Sigmoid colon (tissue), 7 donors: Measurements from ENCODE around the gene CTNND2. TPM values are rescaled to one million over a fixed set of nuclear protein-coding genes. Genes with fewer than 3 reads are reported as not detected.

Experiments
- DNase-seq: peaks from one replicate; pipeline ENCODE4 v3.0.0-alpha.2; 2019
- H3K27ac ChIP-seq, 4 donors: fragments of 200-600 bp; sonication (generic); one replicate each; pipeline ENCODE4 v1.5.1; 2016 to 2019; ENCODE audit warnings: mild to moderate bottlenecking in 1 of 4
- H3K27me3 ChIP-seq, 3 donors: fragments of 200-600 bp; sonication (generic); one replicate each; pipeline ENCODE4 v1.5.1; 2019; ENCODE audit warnings: mild to moderate bottlenecking in 1 of 3
- H3K36me3 ChIP-seq, 4 donors: fragments of 200-600 bp; sonication (generic); one replicate each; pipeline ENCODE4 v1.5.1; 2016 to 2019
- H3K4me1 ChIP-seq, 4 donors: fragments of 200-600 bp; sonication (generic); one replicate each; pipeline ENCODE4 v1.5.1; 2017 to 2019
- H3K4me3 ChIP-seq, 4 donors: fragments of 200-600 bp; sonication (generic); one replicate each; pipeline ENCODE4 v1.5.1; 2017 to 2019; ENCODE audit warnings: mild to moderate bottlenecking in 2 of 4, moderate library complexity in 1 of 4
- H3K9me3 ChIP-seq, 4 donors: fragments of 200-600 bp in 3 of 4; sonication (generic) in 3 of 4; one replicate each; pipeline versions ENCODE4 v1.5.1 to v1.6.1; 2013 to 2019
- CTCF ChIP-seq, 4 experiments: fragments of 450-650 bp in 3 of 4; fragments of 200-600 bp in 1 of 4; IDR thresholded peaks; one replicate each; pipeline ENCODE4 v1.5.1; 2016 to 2019; ENCODE audit warnings: antibody characterized with exemption in 4 of 4, mild to moderate bottlenecking in 3 of 4, moderate library complexity in 2 of 4
- EP300 ChIP-seq, 4 donors: sonication (generic); formaldehyde crosslinking; IDR thresholded peaks; one replicate each; pipeline ENCODE4 v1.6.1; 2017; ENCODE audit warnings: antibody characterized with exemption in 4 of 4
- POLR2A ChIP-seq, 2 donors: fragments of 450-650 bp; IDR thresholded peaks; one replicate each; pipeline ENCODE4 v1.6.1; 2016; ENCODE audit warnings: antibody characterized with exemption in 2 of 2, mild to moderate bottlenecking in 2 of 2, moderate library complexity in 2 of 2
- POLR2AphosphoS5 ChIP-seq, 4 donors: sonication (generic); formaldehyde crosslinking; IDR thresholded peaks; one replicate each; pipeline ENCODE4 v1.6.1; 2017; ENCODE audit warnings: antibody characterized with exemption in 4 of 4
- WGBS, 2 donors: extraction: QIAGEN DNeasy Blood & Tissue Kit; methylation state at CpG; one replicate each; pipeline ENCODE4 v1.1.7; 2013; 5-methylcytosine and 5-hydroxymethylcytosine counted together
- intact Hi-C: fragments of 100-400 bp; cut with DNase I; formaldehyde crosslinking; loops from one replicate; pipeline ENCODE4 v1.15.1; 2023
- polyA plus RNA-seq, 3 donors: library from polyadenylated mRNA; stranded (reverse); fragments of 200-250 nt; gene quantifications; one replicate each; pipeline ENCODE4 v1.2.3, GENCODE V29; 2013
- total RNA-seq, 4 donors: library from RNA; depleted of rRNA; stranded (reverse); fragments of >200 nt; gene quantifications; one replicate each; pipeline ENCODE4 v1.1.0, GENCODE V29; 2016
- donor health status: healthy with polysubstance abuse.
- donor health status: Bipolar disorder and iron deficiency.
- donor health status: healthy.

CTNND2 gene
- total and polyA plus RNA-seq, 7 donors, result 0.36 to 2.5 (median 0.84) TPM; not detected in 1

GRCh38 chr5:11302663-11303062 lies 601.6 kb downstream of the CTNND2 start:
- intact Hi-C loops, result no loop called here
- Histone ChIP-seq H3K27me3 (no peaks in the 10 kb centered on the region), H3K4me1 (no peaks in the 10 kb centered on the region), H3K4me3 (no peak overlapping the region), H3K9me3 (no peaks in the 10 kb centered on the region), H3K36me3 (no peaks in the 10 kb centered on the region), H3K27ac (no peak overlapping the region)
- TF ChIP-seq POLR2A (IDR thresholded peaks at IDR 0.05), result no peak
- TF ChIP-seq CTCF (IDR thresholded peaks at IDR 0.05), result no peak
- no peak for TF ChIP-seq EP300 (IDR thresholded peaks at IDR 0.05)
- TF ChIP-seq POLR2AphosphoS5 (IDR thresholded peaks at IDR 0.05), result no peak
- DNase-seq, result no peak
- WGBS, 2 donors, result 86 to 96% methylated on average over 2 of the region's 2 CpGs

DNA sequence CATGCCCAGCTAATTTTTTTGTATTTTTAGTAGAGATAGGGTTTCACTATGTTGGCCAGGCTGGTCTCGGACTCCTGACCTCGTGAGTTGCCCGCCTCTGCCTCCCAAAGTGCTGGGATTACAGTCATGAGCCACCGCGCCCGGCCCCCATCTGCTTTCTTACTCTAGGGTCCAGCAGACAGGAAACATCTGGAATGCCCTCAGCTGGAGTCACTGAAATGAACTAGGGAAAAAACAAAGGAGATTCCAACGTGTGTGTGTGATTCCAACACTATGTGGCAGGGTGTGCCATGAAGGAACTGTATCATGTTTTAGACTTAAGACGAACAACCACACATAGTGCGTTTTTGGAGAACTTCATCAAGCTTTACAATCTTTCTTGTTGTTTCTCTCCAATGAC lies 603.1 kb downstream of the CTNND2 start:
- H3K27ac ChIP-seq, result no peak overlapping the region
- no peaks in the 10 kb centered on the region for H3K36me3 ChIP-seq
- intact Hi-C loops, result no loop called here
- no peak for TF ChIP-seq CTCF (IDR thresholded peaks at IDR 0.05)
- TF ChIP-seq EP300 (IDR thresholded peaks at IDR 0.05), result no peak
- TF ChIP-seq POLR2A (IDR thresholded peaks at IDR 0.05), result no peak
- no peak for TF ChIP-seq POLR2AphosphoS5 (IDR thresholded peaks at IDR 0.05)
- H3K9me3 ChIP-seq, result no peaks in the 10 kb centered on the region
- no peak for DNase-seq
- WGBS, 2 donors, result 83 to 89% methylated on average over 9 of the region's 9 CpGs
- H3K4me1 ChIP-seq, result no peaks in the 10 kb centered on the region
- no peaks in the 10 kb centered on the region for H3K27me3 ChIP-seq
- no peak overlapping the region for H3K4me3 ChIP-seq

- H3K27me3 ChIP-seq, result no peaks in the 10 kb centered on the region
- 76 to 86% methylated on average over 5 of the region's 5 CpGs for WGBS, 2 donors
- DNase-seq, result no peak
- H3K4me1 ChIP-seq, result no peaks in the 10 kb centered on the region
- no peak overlapping the region for H3K27ac ChIP-seq
- no peak for TF ChIP-seq EP300 (IDR thresholded peaks at IDR 0.05)
- TF ChIP-seq POLR2AphosphoS5 (IDR thresholded peaks at IDR 0.05), result no peak
- no peak for TF ChIP-seq POLR2A (IDR thresholded peaks at IDR 0.05)
- TF ChIP-seq CTCF (IDR thresholded peaks at IDR 0.05), result no peak
- intact Hi-C loops, result no loop called here
- H3K4me3 ChIP-seq, result no peak overlapping the region
- no peaks in the 10 kb centered on the region for H3K9me3 ChIP-seq
- H3K36me3 ChIP-seq, result no peaks in the 10 kb centered on the region
Observed at GRCh38 chr5:11300736-11301135, 603.5 kb downstream of the CTNND2 start.

DNA sequence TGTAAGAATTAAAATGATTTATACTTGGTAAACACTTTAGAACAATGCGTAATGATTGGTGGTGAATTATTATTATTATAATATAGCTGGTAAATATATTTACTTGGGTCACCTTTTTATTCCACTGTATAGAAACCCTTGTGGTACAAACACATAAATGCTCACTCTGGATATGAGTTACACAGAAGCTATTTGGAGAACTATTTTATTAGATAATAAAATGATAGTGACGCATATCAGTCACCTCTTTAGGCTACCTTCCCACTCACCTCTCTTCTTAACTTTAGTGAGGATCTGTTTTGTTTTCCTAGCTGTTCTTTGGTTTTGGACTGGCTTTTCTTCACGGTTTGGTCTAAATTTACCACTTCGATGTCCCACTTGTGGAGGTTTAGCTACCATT lies 605.4 kb downstream of the CTNND2 start:
- H3K4me1 ChIP-seq, result no peaks in the 10 kb centered on the region
- no peak overlapping the region for H3K4me3 ChIP-seq
- intact Hi-C loops, result no loop called here
- no peaks in the 10 kb centered on the region for H3K27me3 ChIP-seq
- WGBS, 2 donors, result 94% methylated on average over 4 of the region's 4 CpGs
- no peak overlapping the region for H3K27ac ChIP-seq
- TF ChIP-seq EP300 (IDR thresholded peaks at IDR 0.05) (no peak), POLR2A (IDR thresholded peaks at IDR 0.05) (no peak), CTCF (IDR thresholded peaks at IDR 0.05) (no peak), POLR2AphosphoS5 (IDR thresholded peaks at IDR 0.05) (no peak)
- no peaks in the 10 kb centered on the region for H3K36me3 ChIP-seq
- no peaks in the 10 kb centered on the region for H3K9me3 ChIP-seq
- no peak for DNase-seq

- H3K4me1 ChIP-seq, result no peaks in the 10 kb centered on the region
- no peak for DNase-seq
- TF ChIP-seq EP300 (IDR thresholded peaks at IDR 0.05), result no peak
- TF ChIP-seq POLR2A (IDR thresholded peaks at IDR 0.05), result no peak
- no peak for TF ChIP-seq CTCF (IDR thresholded peaks at IDR 0.05)
- TF ChIP-seq POLR2AphosphoS5 (IDR thresholded peaks at IDR 0.05), result no peak
- no peaks in the 10 kb centered on the region for H3K36me3 ChIP-seq
- no peaks in the 10 kb centered on the region for H3K27me3 ChIP-seq
- WGBS, 2 donors, result 7 to 37% methylated on average over 2 of the region's 2 CpGs
- no peaks in the 10 kb centered on the region for H3K9me3 ChIP-seq
- intact Hi-C loops, result no loop called here
- no peak overlapping the region for H3K4me3 ChIP-seq
- H3K27ac ChIP-seq, result no peak overlapping the region
Observed at GRCh38 chr5:11293523-11293922, 610.7 kb downstream of the CTNND2 start.
